ENCODE measurements around the gene ATG101. TPM values are rescaled to one million over a fixed set of nuclear protein-coding genes. Genes with fewer than 3 reads are reported as not detected.

The ATG101 gene
- total RNA-seq, 2 experiments from 2014 or later, result 38.0 to 53.9 TPM

GRCh38 chr12:52123487-52124186, 53.9 kb downstream of the ATG101 start:
- Histone ChIP-seq H3K4me1 (ENCODE audit: insufficient read depth, low read length, poor library complexity, severe bottlenecking) (peaks cover 66% of the 10 kb centered on the region), H2AFZ (ENCODE audit: low read length) (peak overlapping the region; percentile 71; the same call in 1 of the 2 replicates), H3K27ac (ENCODE audit: low read depth, low read length, poor library complexity, severe bottlenecking) (peak overlapping the region; percentile 58), H3K4me3 (ENCODE audit: low read depth, low read length, poor library complexity, severe bottlenecking) (peak overlapping the region; percentile 36), H3K36me3 (ENCODE audit: insufficient read depth, low read length) (no peaks in the 10 kb centered on the region), H4K20me1 (ENCODE audit: insufficient read depth, low read length) (no peaks in the 10 kb centered on the region), H3K9me3 (ENCODE audit: low read length) (no peaks in the 10 kb centered on the region), H3K4me2 (ENCODE audit: low read length) (peak overlapping the region; percentile 70), H3K9me2 (ENCODE audit: insufficient read depth, low read length) (no peaks in the 10 kb centered on the region), H3K79me2 (ENCODE audit: insufficient read depth, low read depth, low read length) (no peaks in the 10 kb centered on the region)
- ChIA-PET CTCF (ENCODE audit: unreplicated experiment) (interaction anchor here (0.5 to 2.2 kb wide), 12 partner anchors 36 to 1359 kb away, joined by 3 to 27 read pairs (median 3); no protein-coding TSS in a partner anchor), POLR2A (interaction anchor here (0.6 to 2.0 kb wide), 15 partner anchors 31 to 1603 kb away, joined by 3 to 33 read pairs (median 4); no protein-coding TSS in a partner anchor)
- DNase-seq (ENCODE audit: low spot score), result peak; percentile 91
- TF ChIP-seq CTCF (conservative IDR thresholded peaks at IDR 0.05; ENCODE audit: low read length) (no peak), EZH2phosphoT487 (IDR thresholded peaks at IDR 0.05; ENCODE audit: borderline replicate concordance, low read depth, low read length) (no peak)
- intact Hi-C loops (cut with micrococcal nuclease; ENCODE audit: unreplicated experiment), result no loop called here
- BruUV-seq (replicated peaks), result no TSS peak

- no TSS peak for BruUV-seq (replicated peaks)
- no peak overlapping the region for H3K4me3 ChIP-seq (ENCODE audit: low read depth, low read length, poor library complexity, severe bottlenecking)
- H3K4me2 ChIP-seq (ENCODE audit: low read length), result no peak overlapping the region
- no peaks in the 10 kb centered on the region for H3K9me3 ChIP-seq (ENCODE audit: low read length)
- no peaks in the 10 kb centered on the region for H3K36me3 ChIP-seq (ENCODE audit: insufficient read depth, low read length)
- no peaks in the 10 kb centered on the region for H3K79me2 ChIP-seq (ENCODE audit: insufficient read depth, low read depth, low read length)
- no peak for DNase-seq (ENCODE audit: low spot score)
- POLR2A ChIA-PET, result no interaction called here
- H4K20me1 ChIP-seq (ENCODE audit: insufficient read depth, low read length), result no peaks in the 10 kb centered on the region
- no peak overlapping the region for H3K27ac ChIP-seq (ENCODE audit: low read depth, low read length, poor library complexity, severe bottlenecking)
- CTCF ChIA-PET (ENCODE audit: unreplicated experiment), result interaction anchor here (0.6 to 1.2 kb wide), 2 partner anchors 87 to 101 kb away, joined by 3 to 4 read pairs; no protein-coding TSS in a partner anchor
- H3K4me1 ChIP-seq (ENCODE audit: insufficient read depth, low read length, poor library complexity, severe bottlenecking), result peaks cover 49% of the 10 kb centered on the region
- intact Hi-C loops (cut with micrococcal nuclease; ENCODE audit: unreplicated experiment), result no loop called here
- H2AFZ ChIP-seq (ENCODE audit: low read length), result no peak overlapping the region
- no peaks in the 10 kb centered on the region for H3K9me2 ChIP-seq (ENCODE audit: insufficient read depth, low read length)
- TF ChIP-seq EZH2phosphoT487 (IDR thresholded peaks at IDR 0.05; ENCODE audit: borderline replicate concordance, low read depth, low read length) (no peak), CTCF (conservative IDR thresholded peaks at IDR 0.05; ENCODE audit: low read length) (no peak)
Observed at GRCh38 chr12:52125476-52125900, 55.7 kb downstream of the ATG101 start.

GRCh38 chr12:52126050-52126604, 56.3 kb downstream of the ATG101 start:
- CTCF ChIA-PET (ENCODE audit: unreplicated experiment), result interaction anchor here (0.6 to 1.2 kb wide), 2 partner anchors 66 to 101 kb away, joined by 3 to 4 read pairs; no protein-coding TSS in a partner anchor
- Histone ChIP-seq H3K9me3 (ENCODE audit: low read length) (no peaks in the 10 kb centered on the region), H3K27ac (ENCODE audit: low read depth, low read length, poor library complexity, severe bottlenecking) (no peak overlapping the region), H3K4me1 (ENCODE audit: insufficient read depth, low read length, poor library complexity, severe bottlenecking) (peaks cover 42% of the 10 kb centered on the region), H4K20me1 (ENCODE audit: insufficient read depth, low read length) (no peaks in the 10 kb centered on the region), H3K4me3 (ENCODE audit: low read depth, low read length, poor library complexity, severe bottlenecking) (no peak overlapping the region), H3K79me2 (ENCODE audit: insufficient read depth, low read depth, low read length) (no peaks in the 10 kb centered on the region), H2AFZ (ENCODE audit: low read length) (no peak overlapping the region), H3K9me2 (ENCODE audit: insufficient read depth, low read length) (no peaks in the 10 kb centered on the region), H3K4me2 (ENCODE audit: low read length) (no peak overlapping the region), H3K36me3 (ENCODE audit: insufficient read depth, low read length) (no peaks in the 10 kb centered on the region)
- TF ChIP-seq CTCF (conservative IDR thresholded peaks at IDR 0.05; ENCODE audit: low read length) (no peak), EZH2phosphoT487 (IDR thresholded peaks at IDR 0.05; ENCODE audit: borderline replicate concordance, low read depth, low read length) (no peak)
- intact Hi-C loops (cut with micrococcal nuclease; ENCODE audit: unreplicated experiment), result no loop called here
- no TSS peak for BruUV-seq (replicated peaks)
- POLR2A ChIA-PET, result no interaction called here
- DNase-seq (ENCODE audit: low spot score), result no peak

Measured in OCI-LY7 (cell line).